Left ventricle myocardium superior (tissue), 1 donor: Measurements from ENCODE around the gene RIPK1. TPM values are rescaled to one million over a fixed set of nuclear protein-coding genes. Genes with fewer than 3 reads are reported as not detected.
"Not testable (repeated sequence)": the region's sequence is repeated elsewhere in the genome, so short reads cannot be mapped to it uniquely, and the experiment has no call there.

ENCODE experiments used
- ATAC-seq: fragments of 200-7000 bp; cut with Tn5 transposase; one replicate; pipeline ENCODE4 v1.9.1; 2020; ENCODE audit warnings: mild to moderate bottlenecking, moderate library complexity
- DNase-seq: peaks from one replicate; pipeline ENCODE4 v3.0.0-alpha.2; 2020
- intact Hi-C: fragments of 100-400 bp; cut with micrococcal nuclease; formaldehyde crosslinking; loops from one replicate; pipeline ENCODE4 v1.11.0; 2022
- long read RNA-seq: library from polyadenylated mRNA; unstranded; transcript quantifications from one replicate; pipeline ENCODE4 v2.0.0, GENCODE V29; 2021
- total RNA-seq: library from RNA; stranded (reverse); fragmentation: NEBNext Ultra II Directional; extraction: Animal tissue kit (Norgen Biotek cat#: 25700); gene quantifications from one replicate; pipeline ENCODE4 v1.2.1, GENCODE V29; 2021
- donor health status: DM: no; HTN: yes; CAD: no; lungs with severe emphysema.

The RIPK1 gene
- total RNA-seq, result 6.5 TPM
- long read RNA-seq, full-length matches to known transcripts, result 2 of 8 reads
- long read RNA-seq, partial matches to known transcripts, result 1 of 8 reads
- long read RNA-seq, other reads (novel, unspliced or antisense), result 5 of 8 reads

DNA sequence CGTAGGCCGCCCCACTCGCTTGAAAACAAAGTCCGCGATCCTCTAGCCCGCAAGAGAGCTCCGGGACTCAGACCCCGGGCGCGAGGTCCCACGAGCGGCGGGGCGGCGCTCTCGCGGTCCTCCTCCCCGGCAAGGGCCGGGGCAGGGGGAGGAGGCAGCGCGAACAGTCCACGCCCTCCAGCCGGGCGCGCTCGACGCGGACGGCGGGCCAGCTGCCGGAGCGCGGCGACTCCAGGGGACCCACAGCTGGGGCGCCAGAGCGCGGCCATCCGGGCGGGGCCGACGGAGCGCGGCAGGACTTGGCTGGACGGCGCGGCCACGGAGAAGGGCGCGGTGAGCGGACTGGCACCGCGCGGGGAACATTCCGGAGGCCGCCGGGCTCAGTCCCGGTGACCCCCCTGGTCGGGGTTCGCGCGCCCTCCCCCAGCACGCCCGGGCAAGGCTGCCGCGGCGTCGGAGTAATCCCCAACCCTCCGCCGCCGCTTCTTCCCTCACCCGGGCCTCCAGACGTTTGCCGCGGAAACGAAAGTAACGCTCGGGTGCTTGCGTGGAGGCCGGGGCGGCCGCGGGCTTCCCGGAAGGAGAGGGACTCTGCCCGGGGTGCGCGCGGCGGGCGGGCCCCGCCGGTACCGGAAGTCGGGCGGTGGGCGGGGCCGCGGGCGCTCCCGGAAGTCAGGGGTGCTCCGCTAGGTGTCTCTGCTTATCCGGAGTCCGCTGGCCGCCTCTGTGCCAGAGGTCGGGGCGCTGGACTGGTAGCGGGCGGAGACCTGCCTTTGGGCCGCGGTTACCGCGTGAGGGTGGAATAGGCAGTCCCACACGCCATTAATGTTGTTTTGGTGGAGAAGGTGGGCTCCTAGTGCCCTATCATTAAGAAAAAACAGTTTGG, at the start of gene RIPK1:
Gene RIPK1, plus strand, starts transcription at position 166 of the 886 bp plus-strand sequence. CDS start 8,330 bp downstream, outside the sequence.
- DNase-seq (peak; percentile 98), ATAC-seq (peak; percentile 91)
- intact Hi-C loops, result no loop called here

DNA sequence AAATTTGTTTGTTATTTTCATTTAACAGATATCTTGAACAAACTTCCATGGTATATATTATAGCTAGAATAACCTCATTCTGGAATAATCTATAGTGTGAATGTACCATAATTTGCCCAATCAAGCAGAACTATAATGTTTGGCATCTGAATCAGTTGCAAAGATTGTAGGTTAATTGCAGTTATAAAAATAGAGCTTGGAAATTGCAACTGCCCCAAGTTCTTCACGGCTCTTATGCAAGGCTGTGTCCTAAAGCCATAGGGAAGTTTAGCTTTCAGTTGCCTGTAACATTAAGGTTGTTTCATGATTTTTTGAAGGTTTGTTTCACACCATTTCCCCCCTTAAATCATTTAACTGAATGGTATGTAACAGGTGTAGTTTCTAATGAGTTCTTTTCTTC, 49.2 kb upstream of the RIPK1 start:
- ATAC-seq (no peak), DNase-seq (no peak)
- intact Hi-C loops, result no loop called here

DNA sequence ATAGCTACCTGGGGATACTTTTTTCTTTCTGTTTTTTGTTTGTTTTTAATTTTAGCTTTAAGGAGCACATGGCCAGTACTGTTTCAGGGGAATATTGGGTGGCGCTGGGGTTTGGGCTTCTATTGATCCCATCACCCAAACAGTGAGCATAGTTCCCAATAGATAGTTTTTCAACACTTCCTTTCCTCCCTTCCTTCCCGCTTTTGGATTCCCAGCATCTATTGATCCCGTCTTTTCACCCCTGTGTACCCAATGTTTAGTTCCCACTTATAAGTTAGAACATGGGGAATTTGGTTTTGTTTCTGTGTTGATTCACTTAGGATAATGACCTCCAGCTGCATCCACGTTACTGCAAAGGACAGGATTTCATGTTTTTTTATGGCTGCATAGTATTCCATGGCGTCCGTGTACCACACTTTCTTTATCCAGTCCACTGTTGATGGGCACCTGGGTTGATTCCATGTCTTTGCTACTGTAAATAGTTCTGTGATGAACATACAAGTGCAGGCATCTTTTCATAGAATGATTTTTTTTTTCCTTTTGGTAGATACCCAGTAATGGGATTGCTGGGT, 48.5 kb upstream of the RIPK1 start:
- intact Hi-C loops, result no loop called here
- DNase-seq, result no peak
- no peak for ATAC-seq

DNA sequence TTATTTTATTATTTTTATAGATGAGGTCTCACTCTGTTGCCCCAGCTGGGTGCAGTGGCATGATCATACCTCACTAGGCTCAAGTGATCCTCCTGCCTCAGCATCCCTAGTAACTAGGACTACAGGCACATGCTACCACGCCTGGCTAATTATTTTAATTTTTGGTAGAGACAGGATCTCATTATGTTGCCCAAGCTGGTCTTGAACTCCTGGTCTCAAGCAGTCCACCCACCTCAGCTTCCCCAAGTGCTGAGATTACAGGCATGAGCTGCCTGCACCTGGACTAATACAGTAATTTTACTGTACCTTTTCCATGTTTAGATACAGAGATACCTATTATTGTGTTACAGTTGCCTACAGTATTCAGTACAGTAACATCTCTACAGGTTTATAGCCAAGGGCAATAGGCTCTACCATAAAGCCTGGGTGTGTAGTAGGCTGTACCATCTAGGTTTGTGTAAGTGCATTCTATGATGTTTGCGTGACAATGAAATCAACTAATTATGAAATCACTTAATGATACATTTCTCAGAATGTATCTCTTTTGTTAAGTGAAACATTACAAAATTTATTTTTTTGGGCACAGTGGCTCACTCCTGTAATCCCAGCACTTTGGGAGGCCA, 47.2 kb upstream of the RIPK1 start:
- intact Hi-C loops, DNase-seq, ATAC-seq: not testable (repeated sequence)

DNA sequence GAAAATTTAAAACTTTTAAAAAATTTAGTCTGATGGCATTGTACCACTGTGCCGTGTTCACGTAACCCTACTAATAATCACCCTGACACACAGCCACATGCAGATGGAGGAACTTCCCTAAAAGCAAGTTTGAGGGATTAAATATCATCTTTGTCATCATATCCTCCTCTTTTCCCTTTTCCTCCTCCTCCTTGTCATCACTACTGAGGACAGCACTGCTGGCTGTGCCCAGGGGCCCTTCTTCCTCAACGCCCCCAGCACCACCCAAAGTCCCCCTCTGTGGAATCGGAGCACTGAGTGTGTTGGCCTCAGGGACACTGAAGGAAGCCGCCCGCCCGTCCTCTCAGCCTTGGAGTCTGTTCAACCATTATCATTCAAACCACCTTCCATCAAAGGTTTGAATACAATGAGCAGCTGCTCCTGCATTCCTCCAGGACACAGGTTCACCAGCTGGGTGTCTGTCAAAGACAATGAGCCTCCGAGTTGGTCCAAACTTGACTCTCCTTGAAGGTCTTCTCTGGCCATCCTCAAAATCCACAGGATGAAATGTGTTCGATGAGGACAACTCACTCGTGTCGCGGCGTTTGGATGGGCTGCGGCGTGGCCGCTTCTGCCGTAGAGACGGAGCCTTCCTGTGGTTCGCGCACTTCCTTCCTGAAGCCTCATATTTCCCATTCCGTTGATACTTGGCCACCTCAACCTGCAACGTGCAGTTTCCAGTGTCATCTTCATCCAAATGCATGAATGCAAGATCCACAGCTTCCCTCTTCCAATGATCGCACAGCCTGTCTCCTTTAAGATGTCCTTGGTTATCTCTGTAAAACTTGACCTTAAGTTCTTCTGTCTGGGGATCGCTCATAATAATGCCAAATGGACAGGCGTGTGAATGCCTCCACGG, 45.3 kb upstream of the RIPK1 start:
- intact Hi-C loops, result no loop called here
- DNase-seq, result peak; percentile 60
- peak; percentile 20 for ATAC-seq

DNA sequence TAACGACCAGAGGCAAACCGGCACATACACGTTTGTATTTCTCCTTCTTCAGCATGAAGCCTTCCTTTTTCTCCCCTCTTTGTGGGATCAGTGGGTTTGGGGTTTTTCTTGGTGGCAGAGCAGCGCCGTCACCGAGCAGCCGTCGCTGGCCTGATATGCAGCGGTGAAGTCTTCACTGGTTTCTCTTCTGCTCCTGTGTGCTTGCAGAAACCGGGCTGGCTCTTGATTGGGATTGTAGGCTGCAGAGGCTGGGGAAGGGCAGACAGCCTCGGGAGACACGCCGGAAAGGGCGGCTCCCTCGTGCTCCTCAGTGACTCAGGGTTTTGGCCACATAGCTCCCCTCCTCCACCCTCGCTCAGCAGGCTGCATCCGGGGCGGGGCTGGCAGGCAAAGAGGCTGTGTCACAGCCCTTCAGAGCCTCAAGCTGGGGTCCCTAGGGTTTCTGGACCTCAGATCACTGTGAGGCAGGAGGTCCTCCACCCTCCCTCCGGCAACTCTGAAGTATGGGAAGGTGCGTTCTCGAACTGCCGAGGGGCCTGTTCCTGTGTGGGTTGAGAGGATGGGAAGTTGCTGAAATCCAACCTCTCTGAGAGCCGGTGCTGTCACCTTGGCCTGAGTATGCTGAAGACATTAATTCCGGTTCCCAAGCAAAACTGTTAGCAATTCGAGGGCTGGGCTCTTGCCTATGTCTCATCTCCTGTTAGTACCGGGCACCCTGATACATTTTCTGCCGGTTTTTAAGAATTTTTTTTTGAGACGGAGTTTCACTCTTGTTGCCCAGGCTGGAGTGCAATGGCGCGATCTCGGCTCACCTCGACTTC, 44.4 kb upstream of the RIPK1 start:
- peak; percentile 97 for ATAC-seq
- intact Hi-C loops, result no loop called here

DNA sequence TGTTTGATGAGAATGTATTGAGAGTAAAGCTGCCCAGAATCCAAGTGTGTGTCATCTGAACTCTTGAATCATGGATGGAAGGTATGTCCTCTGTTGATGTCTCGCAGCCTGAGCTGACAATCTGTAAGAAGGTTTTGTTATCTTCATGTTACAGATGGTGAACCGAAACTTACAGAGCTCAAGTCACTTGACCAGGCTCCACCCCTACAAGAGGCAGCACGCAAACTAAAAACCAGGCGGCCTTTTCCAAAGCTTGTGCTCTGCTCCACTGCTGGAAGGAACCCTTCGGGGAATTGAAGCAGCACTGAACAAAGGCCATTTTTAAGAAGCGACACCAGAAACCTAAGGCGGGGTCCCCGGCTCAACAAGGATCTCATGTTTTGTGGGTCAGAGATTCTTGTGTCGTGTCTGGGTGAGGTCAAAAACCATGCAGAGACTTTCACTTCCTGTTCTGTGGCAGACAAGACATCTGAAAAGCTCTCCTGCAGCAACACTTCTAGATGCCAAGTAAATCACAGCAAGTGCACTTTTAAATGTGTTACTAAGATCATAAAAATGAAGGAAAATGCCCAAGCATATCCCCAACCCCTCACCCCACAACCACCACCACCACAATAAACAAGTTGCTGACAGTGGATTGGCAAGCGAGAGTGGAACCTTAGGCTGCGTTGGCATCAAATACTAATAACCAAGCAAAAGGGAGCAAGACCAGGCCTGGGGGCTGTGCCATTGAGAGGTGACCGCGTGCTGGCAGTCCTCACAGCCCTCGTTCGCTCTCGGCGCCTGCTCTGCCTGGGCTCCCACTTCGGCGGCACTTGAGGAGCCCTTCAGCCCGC, 41.3 kb upstream of the RIPK1 start:
- DNase-seq (no peak), ATAC-seq (no peak)
- intact Hi-C loops, result no loop called here

More for the DNA sequence above, 44.4 kb upstream of the RIPK1 start:
- peak; percentile 95 for DNase-seq

DNA sequence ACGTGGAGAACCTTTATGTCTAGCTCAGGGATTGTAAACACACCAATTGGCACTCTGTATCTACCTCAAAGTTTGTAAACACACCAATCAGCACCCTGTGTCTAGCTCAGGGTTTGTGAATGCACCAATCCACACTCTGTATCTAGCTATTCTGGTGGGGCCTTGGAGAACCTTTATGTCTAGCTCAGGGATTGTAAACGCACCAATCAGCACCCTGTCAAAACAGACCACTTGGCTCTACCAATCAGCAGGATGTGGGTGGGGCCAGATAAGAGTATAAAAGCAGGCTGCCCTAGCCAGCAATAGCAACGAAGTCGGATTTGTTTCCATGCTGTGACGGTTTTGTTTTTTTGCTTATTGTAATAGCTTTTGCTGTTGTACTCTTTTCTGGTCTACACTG, 40.1 kb upstream of the RIPK1 start:
- ATAC-seq, DNase-seq, intact Hi-C loops: not testable (repeated sequence)

DNA sequence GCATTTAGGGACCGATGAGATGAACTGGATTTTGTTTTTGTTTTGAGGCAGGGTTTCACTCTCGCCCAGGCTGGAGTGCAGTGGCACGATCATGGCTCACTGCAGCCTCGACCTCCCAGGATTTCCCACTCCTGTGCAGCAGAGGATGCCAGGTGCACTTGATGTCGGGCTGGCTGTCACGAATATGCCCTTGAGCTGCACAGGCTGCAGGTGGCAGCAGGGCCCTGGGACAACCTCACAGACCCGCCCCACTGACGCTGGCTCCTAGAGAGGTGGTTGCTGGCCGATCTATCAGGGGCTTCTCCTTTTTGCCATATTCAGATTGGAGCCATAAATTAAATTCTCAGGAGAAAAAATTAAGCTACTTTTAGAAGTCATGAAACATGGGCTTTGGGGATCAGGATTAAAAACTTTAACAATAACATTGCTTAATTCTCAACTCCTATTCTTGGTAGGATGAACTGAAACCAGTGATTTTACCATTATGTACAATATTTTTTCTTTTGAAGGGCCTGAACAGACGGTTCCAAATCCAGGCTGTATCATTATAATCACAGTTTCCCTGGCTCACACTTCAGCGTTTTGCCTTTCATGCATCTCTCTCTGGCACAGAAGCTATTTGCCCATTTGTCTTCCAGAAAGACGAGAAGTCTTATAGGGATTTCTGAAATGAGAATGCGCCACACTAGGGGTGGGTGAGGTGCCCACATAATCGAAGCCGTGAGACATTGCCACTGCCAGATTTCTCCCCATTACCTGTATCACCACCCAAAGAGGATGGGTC, 36.2 kb upstream of the RIPK1 start:
- intact Hi-C loops, result no loop called here
- DNase-seq (no peak), ATAC-seq (no peak)

DNA sequence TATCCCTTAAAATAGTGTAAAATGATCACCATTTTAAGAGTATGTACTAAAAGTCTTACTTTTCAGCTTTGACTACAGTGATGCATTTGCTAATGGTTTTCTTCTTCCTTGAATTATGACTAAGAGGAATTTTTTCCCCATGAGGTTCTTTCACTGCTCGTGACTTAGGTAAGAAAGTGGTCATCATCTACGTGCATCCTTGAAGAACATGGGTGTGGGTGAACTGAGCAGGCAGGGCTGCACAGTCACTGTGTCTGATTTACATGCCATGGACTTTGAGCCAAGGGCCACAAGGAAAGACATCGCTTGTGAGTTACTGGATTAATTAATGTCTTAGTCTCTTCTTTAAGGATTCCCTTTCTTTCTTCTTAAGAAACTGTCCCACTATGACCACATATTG, 35.3 kb upstream of the RIPK1 start:
- ATAC-seq, result no peak
- DNase-seq, result no peak
- intact Hi-C loops, result no loop called here

DNA sequence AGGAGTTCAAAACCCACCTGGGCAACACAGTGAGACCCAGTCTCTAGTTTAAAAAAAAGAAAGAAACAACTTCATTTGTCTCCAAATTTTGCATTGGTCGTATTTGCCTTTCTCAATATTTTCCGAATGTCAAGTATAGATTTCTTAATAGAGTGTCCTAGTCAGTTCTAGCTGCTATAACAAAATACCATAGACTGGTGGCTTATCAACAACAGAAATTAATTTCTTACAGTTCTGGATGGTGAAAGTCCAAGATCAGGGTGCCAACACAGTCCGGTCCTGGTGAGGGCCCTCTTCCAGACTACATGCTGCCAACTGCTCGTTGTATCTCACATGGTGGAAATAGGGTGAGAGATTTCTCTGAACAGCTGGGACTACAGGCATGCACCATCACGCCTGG, 34.6 kb upstream of the RIPK1 start:
- DNase-seq (no peak), ATAC-seq (no peak)
- intact Hi-C loops, result no loop called here

DNA sequence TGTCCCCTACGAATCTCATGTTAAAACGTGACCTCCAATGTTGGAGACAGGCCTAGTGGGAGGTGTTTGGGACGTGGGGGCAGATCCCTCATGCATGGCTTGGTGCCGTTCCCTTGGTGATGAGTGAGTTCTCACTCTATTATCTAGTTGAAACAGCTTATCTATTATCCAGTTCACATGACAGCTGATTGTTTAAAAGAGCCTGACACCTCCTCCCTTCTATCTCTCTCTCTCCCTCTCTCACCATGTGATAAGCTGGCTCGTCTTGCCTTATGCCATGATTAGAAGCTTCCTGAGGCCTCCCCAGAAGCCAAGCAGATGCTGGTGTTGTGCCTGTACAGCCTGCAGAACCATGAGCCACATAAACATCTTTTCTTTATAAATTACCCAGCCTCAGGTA, 32.9 kb upstream of the RIPK1 start:
- no peak for DNase-seq
- no peak for ATAC-seq
- intact Hi-C loops, result no loop called here

DNA sequence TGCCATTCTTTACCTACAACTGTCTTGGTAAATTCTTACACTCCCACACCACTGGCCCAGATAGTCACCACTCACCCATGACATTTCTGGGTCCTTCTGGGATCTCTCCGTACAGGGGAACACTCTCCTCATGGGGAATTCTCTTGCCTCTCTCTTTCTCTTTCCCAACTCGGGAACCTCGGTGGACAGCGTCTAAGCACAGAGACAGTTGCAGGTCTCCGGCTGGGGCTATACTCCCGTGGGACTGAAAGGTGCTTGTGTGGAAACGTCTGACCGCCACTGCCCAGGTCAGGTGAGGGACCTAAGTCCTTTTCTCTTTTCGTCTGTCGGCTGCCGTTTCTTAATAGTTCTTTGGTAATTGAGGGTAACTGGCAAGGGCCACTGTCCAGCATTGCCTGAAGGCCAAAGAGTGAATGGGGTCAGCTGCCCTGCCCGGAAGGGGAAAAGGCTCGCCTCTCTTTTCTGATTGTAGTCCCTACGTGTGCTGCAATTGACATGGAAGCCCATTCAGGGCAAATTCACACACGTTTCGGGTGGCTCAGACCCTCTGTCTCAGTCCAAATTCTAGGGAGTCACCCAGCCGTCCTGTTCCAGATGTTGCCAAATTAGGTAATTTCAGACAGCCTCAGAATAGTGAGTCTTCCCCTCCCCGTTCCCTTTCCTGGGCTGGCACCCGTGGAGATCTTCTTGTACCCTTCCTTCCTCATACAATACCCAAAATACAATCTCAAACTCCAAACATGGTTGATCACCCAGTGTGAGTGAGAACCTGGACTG, 31.2 kb upstream of the RIPK1 start:
- intact Hi-C loops, result no loop called here
- no peak for ATAC-seq
- no peak for DNase-seq

DNA sequence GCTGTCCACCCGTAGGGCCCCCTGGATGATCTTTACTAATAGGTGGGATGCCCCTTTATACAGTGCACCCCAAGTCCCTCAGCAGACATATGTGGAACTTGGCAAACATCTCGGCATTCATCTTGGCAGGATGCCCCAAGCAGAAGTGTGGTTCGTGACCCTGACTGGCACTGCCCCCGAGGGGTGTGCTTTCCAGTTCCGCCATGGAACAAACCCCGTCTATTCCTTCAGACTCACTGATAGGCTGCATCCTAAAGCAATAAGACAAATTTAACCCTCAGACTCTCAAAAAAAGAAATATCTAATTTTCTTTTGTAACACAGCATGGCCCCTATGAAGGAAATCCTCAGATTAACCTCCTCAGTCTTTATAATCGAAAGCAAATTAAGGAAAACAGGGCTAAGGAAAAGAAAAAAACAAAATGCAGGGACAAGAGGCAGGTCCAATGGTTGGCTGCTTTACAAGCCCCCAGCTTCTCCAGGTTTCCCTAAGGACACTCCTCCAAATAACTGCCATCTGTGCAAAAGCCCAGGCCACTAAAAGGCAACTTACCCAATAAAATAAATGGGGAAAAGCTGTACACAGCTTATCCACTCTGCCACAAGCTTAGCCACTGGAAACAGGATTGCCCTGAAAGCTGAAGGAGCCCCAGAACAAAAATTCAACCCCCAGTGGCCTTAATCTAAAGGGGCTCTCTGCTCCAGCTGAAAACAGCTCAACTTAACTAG, 30.5 kb upstream of the RIPK1 start:
- ATAC-seq, result no peak

DNA sequence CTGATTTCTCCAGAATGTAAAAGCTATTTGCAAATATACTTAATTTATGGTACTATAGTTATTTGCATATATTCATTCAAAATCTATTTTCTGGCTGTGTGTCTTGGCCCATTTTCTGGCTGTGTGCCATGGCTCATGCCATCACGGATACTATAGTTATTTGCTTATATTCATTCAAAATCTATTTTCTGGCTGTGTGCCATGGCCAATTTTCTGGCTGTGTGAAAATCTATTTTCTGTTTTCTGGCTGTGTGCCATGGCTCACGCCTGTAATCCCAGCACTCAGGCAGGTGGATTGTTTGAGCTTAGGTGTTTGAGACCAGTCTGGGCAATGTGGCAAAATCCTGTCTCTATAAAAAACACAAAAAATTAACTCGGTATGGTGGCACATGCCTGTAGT, 28.9 kb upstream of the RIPK1 start:
- no peak for ATAC-seq
- intact Hi-C loops, result no loop called here
- DNase-seq, result no peak

More for the DNA sequence above, 30.5 kb upstream of the RIPK1 start:
- no peak for DNase-seq
- intact Hi-C loops, result no loop called here
